H1 (cell line): Measurements from ENCODE around the gene SLC39A11. TPM values are rescaled to one million over a fixed set of nuclear protein-coding genes. Genes with fewer than 3 reads are reported as not detected.

Source experiments
- CTCF ChIA-PET: fragments of 300-600 bp; sonication (Branson Sonifier 250); formaldehyde crosslinking; loops from one replicate; lab custom pipeline; 2021; ENCODE audit not compliant: partially characterized antibody; lab: Charles Lee
- POLR2A ChIA-PET: fragments of 300-600 bp; sonication (Branson Sonifier 250); formaldehyde crosslinking; loops from one replicate; lab custom pipeline; 2021; ENCODE audit warnings: inconsistent platforms; ENCODE audit not compliant: partially characterized antibody; lab: Charles Lee
- DNase-seq, 2 experiments: peaks; one replicate each; pipeline versions ENCODE4 v3.0.0 to v3.0.0-alpha.2; 2010 to 2022; ENCODE audit warnings: low spot score in 2 of 2, low read depth in 1 of 2, mixed read lengths in 1 of 2
- FAIRE-seq: peaks from 2 replicates; lab custom pipeline; 2011; peaks lifted over from hg19 to GRCh38; lab: Jason Lieb, UNC
- H2AFZ ChIP-seq: 2 replicates; pipeline ENCODE4 v1.8.1; 2012; ENCODE audit warnings: low read length, inconsistent platforms
- H2AK5ac ChIP-seq: 2 replicates; pipeline ENCODE4 v1.6.1; 2013; ENCODE audit warnings: low read depth, low read length
- H2BK120ac ChIP-seq: replicated peaks from 2 replicates; pipeline ENCODE3; 2013; ENCODE audit warnings: low read depth, low read length, inconsistent platforms
- H2BK12ac ChIP-seq: 2 replicates; pipeline ENCODE4 v1.6.1; 2013; ENCODE audit warnings: low read depth, low read length
- H2BK15ac ChIP-seq: 2 replicates; pipeline ENCODE4 v1.6.1; 2013; ENCODE audit warnings: low read length
- H2BK20ac ChIP-seq: 2 replicates; pipeline ENCODE4 v1.6.1; 2013; ENCODE audit warnings: low read length
- H2BK5ac ChIP-seq: 2 replicates; pipeline ENCODE4 v1.6.1; 2013; ENCODE audit warnings: low read depth, low read length
- H3K14ac ChIP-seq: 2 replicates; pipeline ENCODE4 v1.6.1; 2013; ENCODE audit warnings: inconsistent platforms; ENCODE audit not compliant: insufficient read length
- H3K18ac ChIP-seq: 2 replicates; pipeline ENCODE4 v1.6.1; 2013; ENCODE audit warnings: low read length; ENCODE audit errors: extremely low read depth
- H3K23ac ChIP-seq: 2 replicates; pipeline ENCODE4 v1.6.1; 2013; ENCODE audit warnings: inconsistent platforms; ENCODE audit not compliant: insufficient read length
- H3K23me2 ChIP-seq: 2 replicates; pipeline ENCODE4 v1.6.1; 2013; ENCODE audit warnings: low read depth, low read length
- H3K27ac ChIP-seq: 2 replicates; pipeline ENCODE4 v1.6.1; 2011; ENCODE audit warnings: low read depth, low read length, inconsistent platforms
- H3K27me3 ChIP-seq, 4 experiments: replicated peaks in 1 of 4; 1 replicate in 1 of 4; 2 replicates in 3 of 4; pipeline versions ENCODE4 v1.6.1 to v1.8.1; 2011 to 2013; ENCODE audit warnings: low read length in 3 of 4, mild to moderate bottlenecking in 3 of 4, inconsistent platforms in 2 of 4, mixed read lengths in 2 of 4, moderate library complexity in 1 of 4; ENCODE audit not compliant: control insufficient read depth in 3 of 4, insufficient read depth in 3 of 4; ENCODE audit errors: extremely low read depth in 1 of 4
- H3K36me3 ChIP-seq, 4 experiments: 2 replicates each; pipeline versions ENCODE4 v1.6.1 to v1.8.1; 2011 to 2013; ENCODE audit warnings: mild to moderate bottlenecking in 4 of 4, low read length in 3 of 4, moderate library complexity in 2 of 4, control low read depth in 1 of 4, inconsistent platforms in 1 of 4; ENCODE audit not compliant: insufficient read depth in 4 of 4, control insufficient read depth in 2 of 4
- H3K4ac ChIP-seq: replicated peaks from 2 replicates; pipeline ENCODE3; 2013; ENCODE audit warnings: low read length, low read depth, mixed read lengths, inconsistent platforms; ENCODE audit not compliant: insufficient read length
- H3K4me1 ChIP-seq, 4 experiments: replicated peaks in 1 of 4; 1 replicate in 1 of 4; 2 replicates in 3 of 4; pipeline versions ENCODE4 v1.6.1 to v1.8.1; 2011 to 2013; ENCODE audit warnings: low read length in 3 of 4, inconsistent platforms in 2 of 4, mixed read lengths in 1 of 4; ENCODE audit not compliant: insufficient read depth in 4 of 4, control insufficient read depth in 3 of 4
- H3K4me2 ChIP-seq, 2 experiments: 2 replicates each; pipeline versions ENCODE4 v1.6.1 to v1.8.1; 2011 to 2013; ENCODE audit warnings: low read depth in 2 of 2, low read length in 2 of 2, control low read depth in 1 of 2, inconsistent platforms in 1 of 2, mild to moderate bottlenecking in 1 of 2; ENCODE audit not compliant: insufficient read depth in 1 of 2
- H3K4me3 ChIP-seq, 4 experiments: fragments of 200-600, 300-600 bp in 1 of 4; sonication (generic), shearing (Covaris generic), sonication (Bioruptor Twin) in 1 of 4; 2 replicates each; pipeline versions ENCODE4 v1.5.1 to v1.8.1; 2011 to 2016; ENCODE audit warnings: low read length in 4 of 4, low read depth in 3 of 4, control low read depth in 2 of 4, inconsistent platforms in 2 of 4, mild to moderate bottlenecking in 2 of 4, mixed read lengths in 1 of 4, moderate library complexity in 1 of 4; ENCODE audit not compliant: insufficient read depth in 2 of 4; ENCODE audit errors: extremely low read depth in 1 of 4
- H3K56ac ChIP-seq: replicated peaks from 2 replicates; pipeline ENCODE3; 2013; ENCODE audit warnings: low read depth, mild to moderate bottlenecking, mixed read lengths, low read length, inconsistent platforms; ENCODE audit not compliant: insufficient read length
- H3K79me1 ChIP-seq: 2 replicates; pipeline ENCODE4 v1.6.1; 2013; ENCODE audit warnings: low read depth, low read length, control low read depth
- H3K79me2 ChIP-seq, 2 experiments: 2 replicates each; pipeline versions ENCODE4 v1.6.1 to v1.8.1; 2012 to 2013; ENCODE audit warnings: low read length in 2 of 2, mild to moderate bottlenecking in 2 of 2, inconsistent platforms in 1 of 2; ENCODE audit not compliant: insufficient read depth in 2 of 2, control insufficient read depth in 1 of 2
- H3K9ac ChIP-seq, 4 experiments: replicated peaks in 1 of 4; 1 replicate in 1 of 4; 2 replicates in 3 of 4; pipeline versions ENCODE4 v1.6.1 to v1.8.1; 2011 to 2013; ENCODE audit warnings: low read depth in 3 of 4, low read length in 3 of 4, control low read depth in 2 of 4, mild to moderate bottlenecking in 2 of 4, moderate library complexity in 2 of 4, inconsistent platforms in 1 of 4; ENCODE audit errors: extremely low read depth in 1 of 4
- H3K9me3 ChIP-seq, 2 experiments: 2 replicates each; pipeline versions ENCODE4 v1.6.1 to v1.8.1; 2012 to 2013; ENCODE audit warnings: mild to moderate bottlenecking in 2 of 2, moderate library complexity in 2 of 2, control low read depth in 1 of 2, inconsistent platforms in 1 of 2, low read depth in 1 of 2, low read length in 1 of 2, mixed read lengths in 1 of 2; ENCODE audit not compliant: insufficient read depth in 2 of 2
- H4K20me1 ChIP-seq, 2 experiments: replicated peaks in 1 of 2; 2 replicates each; pipeline versions ENCODE3 to v1.8.1; 2011 to 2013; ENCODE audit warnings: inconsistent platforms in 2 of 2, low read length in 2 of 2, mild to moderate bottlenecking in 1 of 2; ENCODE audit not compliant: insufficient read depth in 2 of 2, control insufficient read depth in 1 of 2
- H4K5ac ChIP-seq: 2 replicates; pipeline ENCODE4 v1.6.1; 2013; ENCODE audit warnings: low read length, low read depth, mixed read lengths, inconsistent platforms; ENCODE audit not compliant: insufficient read length
- H4K8ac ChIP-seq: 2 replicates; pipeline ENCODE4 v1.8.0; 2013; ENCODE audit warnings: mild to moderate bottlenecking, moderate library complexity, low read length, inconsistent platforms; ENCODE audit not compliant: insufficient read depth; ENCODE audit errors: extremely low read depth
- H4K91ac ChIP-seq: replicated peaks from 2 replicates; pipeline ENCODE3; 2013; ENCODE audit warnings: low read length, mixed read lengths, inconsistent platforms; ENCODE audit not compliant: insufficient read length
- CREB1 ChIP-seq: IDR thresholded peaks from 2 replicates; pipeline ENCODE4 v1.6.1; 2012; ENCODE audit warnings: inconsistent platforms
- EP300 ChIP-seq, 2 experiments: IDR thresholded peaks; 1 replicate in 1 of 2; 2 replicates in 1 of 2; pipeline ENCODE4 v1.6.1; 2011 to 2012; ENCODE audit warnings: low read depth in 2 of 2, low read length in 2 of 2, mild to moderate bottlenecking in 2 of 2, borderline replicate concordance in 1 of 2, inconsistent platforms in 1 of 2, moderate library complexity in 1 of 2
- EZH2 ChIP-seq: fragments of 200-600 bp; sonication (generic); IDR thresholded peaks from 2 replicates; pipeline ENCODE4 v1.7.1; 2012; ENCODE audit warnings: low read depth, mild to moderate bottlenecking, moderate library complexity, low read length, inconsistent platforms; ENCODE audit not compliant: severe bottlenecking
- GABPA ChIP-seq: IDR thresholded peaks from 2 replicates; pipeline ENCODE4 v1.6.1; 2011; ENCODE audit warnings: mild to moderate bottlenecking, low read length, moderate library complexity, borderline replicate concordance; ENCODE audit not compliant: insufficient read depth
- HDAC2 ChIP-seq, 2 experiments: fragments of 300-600 bp in 1 of 2; sonication (generic) in 1 of 2; IDR thresholded peaks; 2 replicates each; pipeline ENCODE4 v1.6.1; 2011 to 2012; ENCODE audit warnings: low read depth in 2 of 2, low read length in 2 of 2, mild to moderate bottlenecking in 2 of 2, moderate library complexity in 2 of 2, borderline replicate concordance in 1 of 2, inconsistent platforms in 1 of 2
- NANOG ChIP-seq: IDR thresholded peaks from 2 replicates; pipeline ENCODE4 v1.6.1; 2011; ENCODE audit warnings: low read length, low read depth, mild to moderate bottlenecking, inconsistent platforms; ENCODE audit not compliant: insufficient read depth, poor library complexity, severe bottlenecking
- POLR2AphosphoS5 ChIP-seq: IDR thresholded peaks from 2 replicates; pipeline ENCODE4 v1.6.1; 2011; ENCODE audit warnings: low read depth, low read length
- SP1 ChIP-seq: IDR thresholded peaks from 2 replicates; pipeline ENCODE4 v1.6.1; 2011; ENCODE audit warnings: low read depth, low read length
- SP2 ChIP-seq: IDR thresholded peaks from 2 replicates; pipeline ENCODE4 v1.6.1; 2012; ENCODE audit warnings: mild to moderate bottlenecking, low read length, inconsistent platforms
- SP4 ChIP-seq: IDR thresholded peaks from 2 replicates; pipeline ENCODE4 v1.6.1; 2012; ENCODE audit warnings: low read length, inconsistent platforms
- WGBS, 2 experiments: shearing (Covaris generic) in 1 of 2; methylation state at CpG; one replicate each; pipeline versions ENCODE4 v1.1.6 to v1.1.7; 2013 to 2015; ENCODE audit warnings: low lambda C conversion rate in 2 of 2, mixed read lengths in 2 of 2, inconsistent platforms in 1 of 2, low coverage in 1 of 2, missing lambda C conversion rate in 1 of 2; ENCODE audit not compliant: insufficient replicate concordance in 2 of 2, insufficient coverage in 1 of 2, insufficient read length in 1 of 2; ENCODE audit errors: extremely low coverage in 1 of 2, missing lambda C conversion rate in 1 of 2; 5-methylcytosine and 5-hydroxymethylcytosine counted together
- polyA plus RNA-seq, 7 experiments: library from polyadenylated mRNA; depleted of rRNA in 3 of 7; stranded (reverse) in 5 of 7; unstranded in 2 of 7; fragments of >200 nt in 5 of 7; fragments of 200-250 nt in 2 of 7; gene quantifications; 1 replicate in 5 of 7; 2 replicates in 1 of 7; 4 replicates in 1 of 7; pipeline versions ENCODE4 v1.2.1 to v1.2.3, GENCODE V29; 2011 to 2013; ENCODE audit warnings: missing spikeins in 2 of 7, mixed read lengths in 2 of 7
- total RNA-seq: library from RNA; stranded (reverse); fragmentation: NEBNext Ultra II Directional; extraction: Animal tissue kit (Norgen Biotek cat#: 25700); gene quantifications from 2 replicates; pipeline ENCODE4 v1.2.1, GENCODE V29; 2021
- TF ChIP-seq, protein P1 (sequence below), 3 experiments: IDR thresholded peaks; 1 replicate in 2 of 3; 2 replicates in 1 of 3; pipeline versions ENCODE4 v1.5.1 to v1.6.1; 2011; ENCODE audit warnings: low read length in 3 of 3, mild to moderate bottlenecking in 3 of 3, inconsistent platforms in 2 of 3, low read depth in 1 of 3, moderate library complexity in 1 of 3; ENCODE audit not compliant: insufficient read depth in 1 of 3; ENCODE audit errors: control extremely low read depth in 1 of 3

Gene SLC39A11
- total and polyA plus RNA-seq, 2 of the 8 experiments (the other 6 are each of a cell fraction or from before 2014, with no cell fraction given) = 12.2 to 19.6 TPM

DNA sequence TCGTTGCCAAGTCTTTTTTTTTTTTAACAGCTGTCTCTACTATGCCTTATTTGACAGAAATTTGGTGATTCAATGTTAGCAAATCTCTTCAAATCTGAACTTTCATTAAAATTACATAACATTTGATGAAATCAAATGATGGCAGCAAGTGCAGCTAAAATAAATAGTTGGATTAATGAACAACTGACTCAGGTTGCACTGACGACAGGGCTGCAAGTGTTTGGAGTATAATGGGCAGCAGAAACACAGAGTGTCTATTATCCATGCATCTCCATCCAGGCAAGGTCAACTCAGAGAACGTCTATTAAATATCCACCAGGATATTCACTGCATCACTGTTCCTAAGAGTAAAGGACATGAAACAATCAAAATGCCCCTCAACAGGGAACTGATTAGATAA is 109.8 kb downstream of the SLC39A11 start:
- Histone ChIP-seq H3K4me3 (no peak overlapping the region), H4K91ac (no peak overlapping the region), H3K9me3 (no peaks in the 10 kb centered on the region), H3K23me2 (peaks cover 2% of the 10 kb centered on the region; the same call in 1 of the 2 replicates), H2BK5ac (no peak overlapping the region), H2BK12ac (no peak overlapping the region), H4K8ac (no peak overlapping the region), H3K4me1 (peaks cover 0 to 2% (median 0%) of the 10 kb centered on the region in 4 experiments; a peak in 2 of 7 replicates), H3K4me2 (no peak overlapping the region), H3K27ac (no peak overlapping the region), H2AK5ac (no peak overlapping the region), H3K27me3 (no peaks in the 10 kb centered on the region), H3K18ac (no peak overlapping the region), H2AFZ (no peak overlapping the region), H4K20me1 (no peaks in the 10 kb centered on the region), H4K5ac (no peak overlapping the region), H3K79me2 (no peaks in the 10 kb centered on the region), H3K23ac (no peak overlapping the region), H3K9ac (no peak overlapping the region), H2BK20ac (no peak overlapping the region), H3K14ac (no peak overlapping the region), H2BK15ac (no peak overlapping the region), H3K56ac (no peak overlapping the region), H3K36me3 (no peaks in the 10 kb centered on the region), H3K4ac (no peak overlapping the region), H2BK120ac (no peak overlapping the region), H3K79me1 (no peaks in the 10 kb centered on the region)
- whole genome bisulfite sequencing, 2 experiments = 81% methylated on average over 3 of the region's 3 CpGs; no CpG with 5 or more reads in 1 of the 2 experiments
- DNase-seq (no peak), FAIRE-seq (no peak)
- ChIA-PET CTCF (interaction anchor here (0.6 to 7.1 kb wide), 4 partner anchors 174 to 823 kb away, joined by 3 to 58 read pairs (median 21); no protein-coding TSS in a partner anchor), POLR2A (no interaction called here)
- TF ChIP-seq SP1 = no peak
- TF ChIP-seq NANOG = no peak
- no peak for TF ChIP-seq POLR2AphosphoS5
- TF ChIP-seq EZH2 = no peak
- no peak for TF ChIP-seq CREB1
- no peak for TF ChIP-seq HDAC2 (IDR thresholded peaks at IDR 0.05; ENCODE audit: borderline replicate concordance in 1 of 2, low read depth in 2 of 2, low read length in 2 of 2)
- no peak for TF ChIP-seq EP300 (IDR thresholded peaks at IDR 0.05; ENCODE audit: borderline replicate concordance in 1 of 2, low read depth in 2 of 2, low read length in 2 of 2)
- TF ChIP-seq SP2 = no peak
- no peak for TF ChIP-seq SP4
- no peak for TF ChIP-seq GABPA
- TF ChIP-seq, protein P1, sequence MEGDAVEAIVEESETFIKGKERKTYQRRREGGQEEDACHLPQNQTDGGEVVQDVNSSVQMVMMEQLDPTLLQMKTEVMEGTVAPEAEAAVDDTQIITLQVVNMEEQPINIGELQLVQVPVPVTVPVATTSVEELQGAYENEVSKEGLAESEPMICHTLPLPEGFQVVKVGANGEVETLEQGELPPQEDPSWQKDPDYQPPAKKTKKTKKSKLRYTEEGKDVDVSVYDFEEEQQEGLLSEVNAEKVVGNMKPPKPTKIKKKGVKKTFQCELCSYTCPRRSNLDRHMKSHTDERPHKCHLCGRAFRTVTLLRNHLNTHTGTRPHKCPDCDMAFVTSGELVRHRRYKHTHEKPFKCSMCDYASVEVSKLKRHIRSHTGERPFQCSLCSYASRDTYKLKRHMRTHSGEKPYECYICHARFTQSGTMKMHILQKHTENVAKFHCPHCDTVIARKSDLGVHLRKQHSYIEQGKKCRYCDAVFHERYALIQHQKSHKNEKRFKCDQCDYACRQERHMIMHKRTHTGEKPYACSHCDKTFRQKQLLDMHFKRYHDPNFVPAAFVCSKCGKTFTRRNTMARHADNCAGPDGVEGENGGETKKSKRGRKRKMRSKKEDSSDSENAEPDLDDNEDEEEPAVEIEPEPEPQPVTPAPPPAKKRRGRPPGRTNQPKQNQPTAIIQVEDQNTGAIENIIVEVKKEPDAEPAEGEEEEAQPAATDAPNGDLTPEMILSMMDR (IDR thresholded peaks at IDR 0.05; ENCODE audit: control extremely low read depth in 1 of 3, insufficient read depth in 1 of 3, low read depth in 1 of 3, low read length in 3 of 3) = no peak
